AG09309 (cell line): ENCODE results near the gene PNMA8A.

ENCODE experiments used
- DNase-seq: peaks from one replicate; pipeline ENCODE4 v3.0.0-alpha.2; 2010; ENCODE audit warnings: low read depth
- H3K4me3 ChIP-seq: 2 replicates; pipeline ENCODE4 v1.5.1; 2011; ENCODE audit warnings: mild to moderate bottlenecking, low read depth, low read length, moderate library complexity; ENCODE audit not compliant: control insufficient read depth
- TF ChIP-seq, protein P1 (sequence below): IDR thresholded peaks from 2 replicates; pipeline ENCODE4 v1.5.1; 2011; ENCODE audit warnings: mild to moderate bottlenecking, low read depth, low read length, inconsistent platforms; ENCODE audit not compliant: insufficient read depth, control insufficient read depth; ENCODE audit errors: missing control alignments

Gene PNMA8A

DNA sequence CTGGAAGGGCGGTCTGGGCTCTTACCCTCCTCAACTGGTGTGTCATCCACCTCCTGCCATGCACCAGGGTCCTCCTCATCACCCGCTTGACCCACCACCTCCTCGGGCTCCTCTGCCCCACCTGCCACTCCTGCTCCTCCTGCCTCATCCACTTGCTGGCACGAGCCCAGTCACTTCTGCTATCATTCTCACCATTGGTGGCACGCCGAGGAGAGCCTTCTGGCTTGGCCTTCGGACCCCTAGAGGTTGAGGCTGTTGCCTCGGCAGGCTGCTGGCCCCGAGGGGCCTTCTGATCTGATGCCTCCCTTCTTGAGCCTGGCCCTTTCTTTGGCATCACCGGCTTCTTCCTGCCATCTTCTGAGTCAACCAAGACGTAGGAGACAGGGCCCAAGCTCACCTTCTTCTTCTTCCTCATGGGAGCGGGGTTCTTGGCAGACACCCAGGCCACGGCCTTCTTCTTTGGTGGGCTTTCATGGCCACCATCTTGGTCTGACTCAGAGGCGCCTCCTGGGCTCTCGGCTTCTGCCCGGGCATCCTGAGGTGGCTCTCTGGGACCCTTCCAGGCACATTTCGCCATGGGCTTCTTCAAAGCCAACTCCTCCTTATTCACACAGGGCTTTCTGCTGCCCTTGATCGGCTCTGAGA, 1.7 kb downstream of the PNMA8A start:
- DNase-seq: no peak
- TF ChIP-seq, protein P1, sequence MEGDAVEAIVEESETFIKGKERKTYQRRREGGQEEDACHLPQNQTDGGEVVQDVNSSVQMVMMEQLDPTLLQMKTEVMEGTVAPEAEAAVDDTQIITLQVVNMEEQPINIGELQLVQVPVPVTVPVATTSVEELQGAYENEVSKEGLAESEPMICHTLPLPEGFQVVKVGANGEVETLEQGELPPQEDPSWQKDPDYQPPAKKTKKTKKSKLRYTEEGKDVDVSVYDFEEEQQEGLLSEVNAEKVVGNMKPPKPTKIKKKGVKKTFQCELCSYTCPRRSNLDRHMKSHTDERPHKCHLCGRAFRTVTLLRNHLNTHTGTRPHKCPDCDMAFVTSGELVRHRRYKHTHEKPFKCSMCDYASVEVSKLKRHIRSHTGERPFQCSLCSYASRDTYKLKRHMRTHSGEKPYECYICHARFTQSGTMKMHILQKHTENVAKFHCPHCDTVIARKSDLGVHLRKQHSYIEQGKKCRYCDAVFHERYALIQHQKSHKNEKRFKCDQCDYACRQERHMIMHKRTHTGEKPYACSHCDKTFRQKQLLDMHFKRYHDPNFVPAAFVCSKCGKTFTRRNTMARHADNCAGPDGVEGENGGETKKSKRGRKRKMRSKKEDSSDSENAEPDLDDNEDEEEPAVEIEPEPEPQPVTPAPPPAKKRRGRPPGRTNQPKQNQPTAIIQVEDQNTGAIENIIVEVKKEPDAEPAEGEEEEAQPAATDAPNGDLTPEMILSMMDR: no peak
- no peak overlapping the region for H3K4me3 ChIP-seq

DNA sequence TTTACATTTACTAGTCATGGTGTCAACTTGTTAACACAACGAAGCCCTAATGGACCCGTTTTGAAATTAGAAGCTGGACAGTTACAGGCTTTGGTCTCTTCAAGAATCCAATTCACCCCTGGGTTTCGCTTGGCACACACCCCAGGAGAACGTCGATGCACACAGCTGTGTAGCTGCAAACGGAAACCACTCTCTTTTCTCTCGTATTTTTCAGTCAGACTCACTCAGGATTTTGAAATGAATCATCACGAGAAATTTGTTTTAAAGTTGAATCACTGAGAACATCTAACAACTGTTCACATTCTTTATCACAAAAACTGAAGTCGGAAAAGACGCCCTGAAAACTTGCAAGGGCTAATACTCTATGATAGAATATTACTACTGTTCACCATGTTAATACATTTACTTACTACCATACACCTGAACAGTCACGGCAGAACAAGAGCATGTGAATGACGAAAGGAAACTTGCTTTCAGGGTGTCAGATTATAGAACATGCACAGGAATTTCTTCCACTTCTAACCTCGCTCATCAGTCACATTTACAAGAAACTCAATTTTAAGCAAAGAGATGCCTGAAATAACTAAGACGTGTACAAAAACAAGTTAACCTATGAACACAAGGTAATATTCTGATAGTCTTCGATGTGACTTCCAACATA, 4.7 kb downstream of the PNMA8A start:
- TF ChIP-seq, protein P1: no peak
- no peak overlapping the region for H3K4me3 ChIP-seq
- DNase-seq: no peak

DNA sequence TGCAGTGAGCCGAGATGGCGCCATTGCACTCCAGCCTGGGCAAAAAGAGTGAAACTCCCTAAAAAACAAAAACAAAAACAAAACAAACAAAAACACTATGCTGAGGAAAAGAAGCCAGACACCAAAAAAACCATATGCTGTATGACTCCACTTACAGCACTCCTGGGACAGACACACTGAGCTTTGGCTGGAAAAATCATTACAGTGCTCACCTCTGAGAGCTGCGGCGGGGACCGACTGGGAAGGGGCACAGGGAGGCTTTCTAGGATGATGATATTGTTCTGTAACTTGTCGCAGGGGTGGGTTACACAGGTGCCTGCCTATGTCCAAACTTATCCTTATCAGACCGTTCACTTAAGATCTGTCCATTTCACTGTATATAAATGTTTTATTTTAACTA, 7.8 kb downstream of the PNMA8A start:
- no peak for DNase-seq
- no peak overlapping the region for H3K4me3 ChIP-seq
- TF ChIP-seq, protein P1: no peak

DNA sequence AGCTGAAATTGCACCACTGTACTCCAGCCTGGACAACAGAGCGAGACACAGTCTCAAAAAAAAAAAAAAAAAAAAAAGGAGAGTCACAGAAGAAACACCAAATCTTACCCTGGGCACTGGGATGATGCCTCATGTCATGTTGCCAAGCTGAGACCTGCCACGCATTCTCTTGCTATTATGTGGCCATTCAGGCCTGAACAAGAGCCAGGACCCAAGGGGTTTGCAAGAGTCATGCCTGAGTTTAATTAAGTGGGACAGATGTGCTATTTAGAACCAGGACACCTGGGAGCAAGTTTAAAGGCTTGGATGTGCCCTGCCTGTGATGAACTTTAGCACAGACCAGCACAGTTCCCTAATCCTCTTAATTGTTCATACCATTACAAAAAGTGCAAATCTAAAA, 9.8 kb downstream of the PNMA8A start:
- TF ChIP-seq, protein P1: no peak
- no peak overlapping the region for H3K4me3 ChIP-seq
- DNase-seq: no peak

DNA sequence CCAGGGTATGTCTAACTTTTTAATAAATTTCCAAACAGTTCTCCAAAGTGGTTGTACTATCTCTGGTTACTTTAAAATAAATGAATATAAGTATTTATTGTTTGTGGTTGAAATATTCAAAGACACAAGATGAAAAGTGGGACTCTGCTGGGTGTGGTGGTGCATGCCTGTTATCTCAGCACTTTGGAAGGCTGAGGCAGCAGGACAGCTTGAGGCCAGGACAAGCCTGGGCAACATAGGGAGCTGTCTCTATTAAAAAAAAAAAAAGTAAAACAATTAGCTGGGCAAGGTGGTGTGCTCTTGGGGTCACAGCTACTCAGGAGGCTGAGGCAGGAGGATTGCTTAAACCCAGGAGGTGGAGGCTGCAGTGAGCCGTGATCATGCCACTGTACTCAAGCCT, 10.4 kb downstream of the PNMA8A start:
- TF ChIP-seq, protein P1: no peak
- H3K4me3 ChIP-seq: no peak overlapping the region
- no peak for DNase-seq

DNA sequence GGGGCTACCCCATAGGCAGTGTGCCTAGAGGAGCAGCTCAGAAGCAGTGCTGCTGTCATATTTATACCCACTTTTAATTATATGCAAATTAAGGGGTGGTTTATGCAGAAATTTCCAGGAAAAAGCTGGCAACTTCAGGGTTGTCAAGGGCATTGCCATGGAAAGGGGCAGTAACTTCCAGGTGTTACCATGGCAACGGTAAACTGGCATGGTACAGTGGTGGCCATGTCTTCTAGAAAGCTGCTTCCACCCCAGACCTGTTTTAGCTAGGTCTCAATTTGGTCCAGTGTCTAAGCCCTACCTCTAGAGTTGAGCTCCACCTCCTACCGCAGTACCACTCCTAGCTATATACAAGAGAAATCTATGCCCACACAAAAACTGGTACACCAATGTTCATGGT, 11.3 kb downstream of the PNMA8A start:
- H3K4me3 ChIP-seq: no peak overlapping the region
- no peak for DNase-seq
- TF ChIP-seq, protein P1: no peak

DNA sequence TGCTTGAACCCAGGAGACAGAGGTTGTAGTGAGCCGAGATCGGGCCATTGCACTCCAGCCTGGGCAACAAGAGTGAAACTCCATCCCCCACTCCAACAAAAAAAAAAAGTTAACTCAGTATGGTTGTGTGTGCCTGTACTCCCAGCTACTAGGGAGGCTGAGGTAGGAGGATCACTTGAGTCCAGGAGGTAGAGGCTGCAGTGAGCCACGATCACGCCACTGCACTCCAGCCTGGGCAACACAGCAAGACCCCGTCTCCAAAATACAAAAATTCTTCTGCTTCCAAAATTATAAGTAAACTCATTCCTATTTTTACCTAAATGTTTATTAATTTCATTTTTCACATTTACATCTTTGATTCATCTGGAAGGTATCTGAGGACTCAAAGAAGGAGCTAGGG, 14.4 kb downstream of the PNMA8A start:
- no peak overlapping the region for H3K4me3 ChIP-seq
- no peak for DNase-seq
- TF ChIP-seq, protein P1: no peak
